ENCODE data around the gene ABCB9. TPM values are rescaled to one million over a fixed set of nuclear protein-coding genes. Genes with fewer than 3 reads are reported as not detected.

The ABCB9 gene
- total and polyA plus RNA-seq, 2 donors (not counting 1 experiment from before 2014, with no cell fraction given), result 2.1 to 3.7 TPM

DNA sequence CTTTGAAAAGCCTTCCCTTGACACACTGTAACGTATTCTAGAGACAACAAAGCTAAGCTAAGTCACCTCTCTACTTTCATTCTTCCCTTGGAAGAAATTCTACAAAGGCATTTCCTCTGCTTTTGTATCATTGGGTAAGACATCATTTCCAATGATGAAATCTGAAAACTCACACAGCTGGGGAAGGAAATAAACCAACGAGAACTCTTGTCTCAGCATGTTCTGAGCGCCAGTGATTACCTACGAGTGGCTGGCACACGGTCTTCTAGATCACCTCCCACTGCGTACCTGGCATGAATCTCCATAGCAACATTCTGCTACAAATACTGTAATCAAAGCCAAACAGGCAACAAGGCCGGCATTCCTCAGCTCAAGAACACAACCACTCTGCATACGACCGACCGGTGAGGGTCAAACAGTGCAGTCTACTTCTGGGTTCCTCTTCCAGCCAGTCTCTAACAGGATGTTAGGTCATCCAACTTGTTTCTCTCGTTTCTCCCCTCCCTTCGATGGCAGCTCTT, 78.0 kb downstream of the ABCB9 start:
- Histone ChIP-seq H3K27me3 (replicated peaks in 1 of 4; ENCODE audit: control extremely low read depth in 1 of 4, control insufficient read depth in 3 of 4, insufficient read depth in 4 of 4, low read length in 3 of 4) (no peaks in the 10 kb centered on the region), H3K9ac (ENCODE audit: low read length) (peak overlapping the region; percentile 56), H3K36me3 (replicated peaks in 1 of 2; ENCODE audit: control extremely low read depth in 1 of 2, control insufficient read depth in 1 of 2, extremely low read depth in 1 of 2, insufficient read depth in 2 of 2, low read length in 1 of 2) (no peaks in the 10 kb centered on the region), H3K9me3 (ENCODE audit: control extremely low read depth in 1 of 3, control insufficient read depth in 2 of 3, insufficient read depth in 1 of 3, low read length in 2 of 3) (no peaks in the 10 kb centered on the region), H2AFZ (ENCODE audit: insufficient read depth, low read depth, low read length, poor library complexity, severe bottlenecking) (peak overlapping the region; percentile 11), H4K20me1 (ENCODE audit: control insufficient read depth, insufficient read depth, low read length, poor library complexity, severe bottlenecking) (peaks cover 39% of the 10 kb centered on the region), H3K27ac (ENCODE audit: low read length in 2 of 2) (peak overlapping the region; percentile 87 to 97), H3K4me2 (replicated peaks; ENCODE audit: low read depth, low read length, poor library complexity, severe bottlenecking) (peak overlapping the region; percentile 67), H3K79me2 (ENCODE audit: control insufficient read depth, insufficient read depth, low read length) (peaks cover 96% of the 10 kb centered on the region), H3K4me3 (ENCODE audit: control extremely low read depth in 1 of 5, extremely low read depth in 1 of 5, insufficient read depth in 1 of 5, low read depth in 2 of 5, low read length in 4 of 5) (peak overlapping the region; percentile 24 to 67 (median 49)), H3K4me1 (ENCODE audit: control insufficient read depth in 2 of 2, insufficient read depth in 2 of 2, low read length in 2 of 2) (peaks cover 88 to 95% of the 10 kb centered on the region in 2 donors)
- H3K27ac Mint-ChIP-seq, result peak overlapping the region; percentile 96
- WGBS (ENCODE audit: insufficient coverage), result 7% methylated on average over 11 of the region's 12 CpGs
- H3K4me3 Mint-ChIP-seq, result peak overlapping the region; percentile 97
- TF ChIP-seq EZH2 (IDR thresholded peaks at IDR 0.05; ENCODE audit: borderline replicate concordance, insufficient read depth, low read depth, low read length, poor library complexity, severe bottlenecking), result no peak
- TF ChIP-seq, protein P1, sequence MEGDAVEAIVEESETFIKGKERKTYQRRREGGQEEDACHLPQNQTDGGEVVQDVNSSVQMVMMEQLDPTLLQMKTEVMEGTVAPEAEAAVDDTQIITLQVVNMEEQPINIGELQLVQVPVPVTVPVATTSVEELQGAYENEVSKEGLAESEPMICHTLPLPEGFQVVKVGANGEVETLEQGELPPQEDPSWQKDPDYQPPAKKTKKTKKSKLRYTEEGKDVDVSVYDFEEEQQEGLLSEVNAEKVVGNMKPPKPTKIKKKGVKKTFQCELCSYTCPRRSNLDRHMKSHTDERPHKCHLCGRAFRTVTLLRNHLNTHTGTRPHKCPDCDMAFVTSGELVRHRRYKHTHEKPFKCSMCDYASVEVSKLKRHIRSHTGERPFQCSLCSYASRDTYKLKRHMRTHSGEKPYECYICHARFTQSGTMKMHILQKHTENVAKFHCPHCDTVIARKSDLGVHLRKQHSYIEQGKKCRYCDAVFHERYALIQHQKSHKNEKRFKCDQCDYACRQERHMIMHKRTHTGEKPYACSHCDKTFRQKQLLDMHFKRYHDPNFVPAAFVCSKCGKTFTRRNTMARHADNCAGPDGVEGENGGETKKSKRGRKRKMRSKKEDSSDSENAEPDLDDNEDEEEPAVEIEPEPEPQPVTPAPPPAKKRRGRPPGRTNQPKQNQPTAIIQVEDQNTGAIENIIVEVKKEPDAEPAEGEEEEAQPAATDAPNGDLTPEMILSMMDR (IDR thresholded peaks at IDR 0.05), result no peak
- ChIA-PET POLR2A (interaction anchor here (0.7 to 1.5 kb wide), 8 partner anchors 10 to 28 kb away, joined by 3 to 6 read pairs (median 4); no protein-coding TSS in a partner anchor), CTCF (interaction anchor here (0.7 to 11.0 kb wide), 9 partner anchors 8 to 350 kb away, joined by 3 to 101 read pairs (median 8); partner anchors contain the start of gene VPS37B)
- intact Hi-C loops (cut with micrococcal nuclease), result loop anchor here (5.0 kb wide), 2 partner anchors 34 to 76 kb away; no protein-coding TSS in a partner anchor
- H3K4me1 Mint-ChIP-seq, result peaks cover 83% of the 10 kb centered on the region
- peak; percentile 82 for DNase-seq
- no peaks in the 10 kb centered on the region for H3K9me3 Mint-ChIP-seq (ENCODE audit: insufficient read depth)
- peak; percentile 47 for ATAC-seq (ENCODE audit: low read depth)
- no peaks in the 10 kb centered on the region for H3K27me3 Mint-ChIP-seq

DNA sequence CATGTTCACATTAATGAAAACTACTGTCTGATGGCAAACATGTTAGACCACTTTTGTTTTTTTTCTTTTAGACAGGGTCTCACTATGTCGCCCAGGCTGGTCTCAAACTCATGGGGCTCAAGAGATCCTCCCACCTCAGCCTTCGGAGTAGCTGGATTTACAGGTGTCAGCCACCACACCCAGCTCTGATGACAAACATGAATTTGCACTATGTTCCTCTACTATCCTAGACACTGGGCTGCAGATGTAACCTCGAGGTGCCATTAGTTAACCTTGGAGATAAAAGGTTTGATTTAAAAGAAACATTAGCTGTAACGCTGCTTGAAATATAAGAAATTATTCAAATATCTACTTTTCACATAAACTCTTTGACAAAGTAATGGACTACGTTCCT, 78.4 kb downstream of the ABCB9 start:
- ATAC-seq (ENCODE audit: low read depth), result peak; percentile 20

More for the DNA sequence above, 78.4 kb downstream of the ABCB9 start:
- Histone ChIP-seq H3K36me3 (replicated peaks in 1 of 2; ENCODE audit: control extremely low read depth in 1 of 2, control insufficient read depth in 1 of 2, extremely low read depth in 1 of 2, insufficient read depth in 2 of 2, low read length in 1 of 2) (no peaks in the 10 kb centered on the region), H3K4me1 (ENCODE audit: control insufficient read depth in 2 of 2, insufficient read depth in 2 of 2, low read length in 2 of 2) (peaks cover 89 to 95% of the 10 kb centered on the region in 2 donors), H3K27me3 (replicated peaks in 1 of 4; ENCODE audit: control extremely low read depth in 1 of 4, control insufficient read depth in 3 of 4, insufficient read depth in 4 of 4, low read length in 3 of 4) (no peaks in the 10 kb centered on the region), H2AFZ (ENCODE audit: insufficient read depth, low read depth, low read length, poor library complexity, severe bottlenecking) (no peak overlapping the region), H3K4me3 (ENCODE audit: control extremely low read depth in 1 of 5, extremely low read depth in 1 of 5, insufficient read depth in 1 of 5, low read depth in 2 of 5, low read length in 4 of 5) (peak overlapping the region; percentile 24 to 67 (median 49)), H3K4me2 (replicated peaks; ENCODE audit: low read depth, low read length, poor library complexity, severe bottlenecking) (peak overlapping the region; percentile 67), H3K9ac (ENCODE audit: low read length) (peak overlapping the region; percentile 56), H3K79me2 (ENCODE audit: control insufficient read depth, insufficient read depth, low read length) (peaks cover 96% of the 10 kb centered on the region), H3K27ac (ENCODE audit: low read length in 2 of 2) (peak overlapping the region; percentile 87 to 97), H4K20me1 (ENCODE audit: control insufficient read depth, insufficient read depth, low read length, poor library complexity, severe bottlenecking) (peaks cover 39% of the 10 kb centered on the region), H3K9me3 (ENCODE audit: control extremely low read depth in 1 of 3, control insufficient read depth in 2 of 3, insufficient read depth in 1 of 3, low read length in 2 of 3) (no peaks in the 10 kb centered on the region)
- Mint-ChIP-seq H3K27ac (peak overlapping the region; percentile 96), H3K4me1 (peaks cover 85% of the 10 kb centered on the region), H3K4me3 (peak overlapping the region; percentile 97), H3K27me3 (no peaks in the 10 kb centered on the region), H3K9me3 (ENCODE audit: insufficient read depth) (no peaks in the 10 kb centered on the region)
- no peak for TF ChIP-seq EZH2 (IDR thresholded peaks at IDR 0.05; ENCODE audit: borderline replicate concordance, insufficient read depth, low read depth, low read length, poor library complexity, severe bottlenecking)
- TF ChIP-seq, protein P1 (IDR thresholded peaks at IDR 0.05), result no peak
- intact Hi-C loops (cut with micrococcal nuclease), result loop anchor here (1.0 to 5.0 kb wide), 4 partner anchors 10 to 76 kb away; no protein-coding TSS in a partner anchor
- POLR2A ChIA-PET, result interaction anchor here (0.7 to 1.5 kb wide), 6 partner anchors 13 to 28 kb away, joined by 3 to 6 read pairs (median 4); no protein-coding TSS in a partner anchor
- CTCF ChIA-PET, result interaction anchor here (1.5 to 11.0 kb wide), 6 partner anchors 10 to 94 kb away, joined by 5 to 101 read pairs (median 14); partner anchors contain the start of gene VPS37B
- 13% methylated on average over 2 of the region's 5 CpGs for WGBS (ENCODE audit: insufficient coverage)
- no peak for DNase-seq

Measured in B cell (primary cell).